ENCODE data around the gene DBT. TPM values are rescaled to one million over a fixed set of nuclear protein-coding genes. Genes with fewer than 3 reads are reported as not detected.
A peak's percentile ranks its signal among the peaks of the same experiment; 100 is the strongest.

Gene DBT
- total and polyA plus RNA-seq, 10 of the 15 experiments (the other 5 are each of a cell fraction or from before 2014, with no cell fraction given) = 2.1 to 15.9 (median 6.9) TPM

DNA sequence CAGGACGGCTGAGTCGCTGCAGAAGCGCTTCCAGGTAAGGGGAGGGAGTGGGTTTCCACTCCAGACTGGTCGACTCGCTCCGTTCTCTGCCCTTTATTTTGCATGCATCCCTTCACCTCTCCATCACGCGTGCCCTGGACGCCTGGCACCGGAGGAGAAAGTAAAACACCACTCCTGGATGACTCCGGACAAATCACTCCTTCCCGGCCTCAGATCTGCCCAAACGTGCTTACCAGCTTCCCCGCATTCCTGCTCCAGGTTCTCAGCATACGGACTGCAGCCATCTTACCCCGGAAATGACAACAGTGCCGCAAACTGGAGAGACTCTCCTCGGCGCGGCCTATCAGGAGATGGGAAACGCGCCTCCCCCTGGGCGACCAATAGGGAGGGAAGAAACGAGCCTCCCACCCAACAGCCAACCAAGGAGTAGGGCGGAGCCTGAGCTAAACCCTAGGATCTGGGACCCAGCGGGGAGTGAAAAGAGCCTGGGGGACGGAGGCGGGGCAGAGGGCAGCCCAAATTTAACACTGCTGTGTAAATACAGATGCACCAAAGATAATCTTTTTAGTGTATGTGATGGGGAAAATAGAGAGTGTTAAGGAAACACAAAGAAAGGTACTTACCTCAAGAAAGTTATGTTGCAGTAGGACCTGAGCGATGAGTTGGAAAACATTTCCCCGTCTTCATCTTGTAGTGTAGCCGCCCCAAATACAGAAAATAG is at the start of gene DBT (continued):
- TF ChIP-seq TAF1 (IDR thresholded peaks at IDR 0.05; ENCODE audit: borderline replicate concordance, low read depth, low read length) (peak; percentile 98), JUND (IDR thresholded peaks at IDR 0.05; ENCODE audit: low read depth, low read length) (no peak), DPF2 (IDR thresholded peaks at IDR 0.05) (0 out of 2 replicates have a peak, but pooled peaks have one; percentile 28), KAT2A (conservative IDR thresholded peaks at IDR 0.05; ENCODE audit: control insufficient read depth, low read depth, low read length) (no peak), FOXK2 (IDR thresholded peaks at IDR 0.05) (peak; percentile 69), ZNF24 (IDR thresholded peaks at IDR 0.05) (no peak), HDAC6 (IDR thresholded peaks at IDR 0.05; ENCODE audit: unreplicated experiment) (no peak), TCF3 (IDR thresholded peaks at IDR 0.05; ENCODE audit: borderline replicate concordance, insufficient read depth, low read depth, low read length) (no peak), POLR2AphosphoS5 (IDR thresholded peaks at IDR 0.05; ENCODE audit: low read length) (peak; percentile 98), JUNB (IDR thresholded peaks at IDR 0.05) (no peak), IKZF2 (IDR thresholded peaks at IDR 0.05) (peak; percentile 42 to 66; a peak in 2 of 4 replicates), CHD4 (IDR thresholded peaks at IDR 0.05) (no peak), CHD1 (IDR thresholded peaks at IDR 0.05; ENCODE audit: low read depth, low read length) (no peak), YBX1 (IDR thresholded peaks at IDR 0.05) (no peak), WRNIP1 (IDR thresholded peaks at IDR 0.05; ENCODE audit: borderline replicate concordance, low read depth, low read length) (no peak), SUPT20H (IDR thresholded peaks at IDR 0.05; ENCODE audit: borderline replicate concordance, control insufficient read depth, low read depth, low read length) (no peak)
- TF ChIP-seq, protein P1, sequence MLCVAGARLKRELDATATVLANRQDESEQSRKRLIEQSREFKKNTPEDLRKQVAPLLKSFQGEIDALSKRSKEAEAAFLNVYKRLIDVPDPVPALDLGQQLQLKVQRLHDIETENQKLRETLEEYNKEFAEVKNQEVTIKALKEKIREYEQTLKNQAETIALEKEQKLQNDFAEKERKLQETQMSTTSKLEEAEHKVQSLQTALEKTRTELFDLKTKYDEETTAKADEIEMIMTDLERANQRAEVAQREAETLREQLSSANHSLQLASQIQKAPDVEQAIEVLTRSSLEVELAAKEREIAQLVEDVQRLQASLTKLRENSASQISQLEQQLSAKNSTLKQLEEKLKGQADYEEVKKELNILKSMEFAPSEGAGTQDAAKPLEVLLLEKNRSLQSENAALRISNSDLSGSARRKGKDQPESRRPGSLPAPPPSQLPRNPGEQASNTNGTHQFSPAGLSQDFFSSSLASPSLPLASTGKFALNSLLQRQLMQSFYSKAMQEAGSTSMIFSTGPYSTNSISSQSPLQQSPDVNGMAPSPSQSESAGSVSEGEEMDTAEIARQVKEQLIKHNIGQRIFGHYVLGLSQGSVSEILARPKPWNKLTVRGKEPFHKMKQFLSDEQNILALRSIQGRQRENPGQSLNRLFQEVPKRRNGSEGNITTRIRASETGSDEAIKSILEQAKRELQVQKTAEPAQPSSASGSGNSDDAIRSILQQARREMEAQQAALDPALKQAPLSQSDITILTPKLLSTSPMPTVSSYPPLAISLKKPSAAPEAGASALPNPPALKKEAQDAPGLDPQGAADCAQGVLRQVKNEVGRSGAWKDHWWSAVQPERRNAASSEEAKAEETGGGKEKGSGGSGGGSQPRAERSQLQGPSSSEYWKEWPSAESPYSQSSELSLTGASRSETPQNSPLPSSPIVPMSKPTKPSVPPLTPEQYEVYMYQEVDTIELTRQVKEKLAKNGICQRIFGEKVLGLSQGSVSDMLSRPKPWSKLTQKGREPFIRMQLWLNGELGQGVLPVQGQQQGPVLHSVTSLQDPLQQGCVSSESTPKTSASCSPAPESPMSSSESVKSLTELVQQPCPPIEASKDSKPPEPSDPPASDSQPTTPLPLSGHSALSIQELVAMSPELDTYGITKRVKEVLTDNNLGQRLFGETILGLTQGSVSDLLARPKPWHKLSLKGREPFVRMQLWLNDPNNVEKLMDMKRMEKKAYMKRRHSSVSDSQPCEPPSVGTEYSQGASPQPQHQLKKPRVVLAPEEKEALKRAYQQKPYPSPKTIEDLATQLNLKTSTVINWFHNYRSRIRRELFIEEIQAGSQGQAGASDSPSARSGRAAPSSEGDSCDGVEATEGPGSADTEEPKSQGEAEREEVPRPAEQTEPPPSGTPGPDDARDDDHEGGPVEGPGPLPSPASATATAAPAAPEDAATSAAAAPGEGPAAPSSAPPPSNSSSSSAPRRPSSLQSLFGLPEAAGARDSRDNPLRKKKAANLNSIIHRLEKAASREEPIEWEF (IDR thresholded peaks at IDR 0.05; ENCODE audit: insufficient replicate concordance, low read depth, low read length) = no peak
- TF ChIP-seq, protein P2, sequence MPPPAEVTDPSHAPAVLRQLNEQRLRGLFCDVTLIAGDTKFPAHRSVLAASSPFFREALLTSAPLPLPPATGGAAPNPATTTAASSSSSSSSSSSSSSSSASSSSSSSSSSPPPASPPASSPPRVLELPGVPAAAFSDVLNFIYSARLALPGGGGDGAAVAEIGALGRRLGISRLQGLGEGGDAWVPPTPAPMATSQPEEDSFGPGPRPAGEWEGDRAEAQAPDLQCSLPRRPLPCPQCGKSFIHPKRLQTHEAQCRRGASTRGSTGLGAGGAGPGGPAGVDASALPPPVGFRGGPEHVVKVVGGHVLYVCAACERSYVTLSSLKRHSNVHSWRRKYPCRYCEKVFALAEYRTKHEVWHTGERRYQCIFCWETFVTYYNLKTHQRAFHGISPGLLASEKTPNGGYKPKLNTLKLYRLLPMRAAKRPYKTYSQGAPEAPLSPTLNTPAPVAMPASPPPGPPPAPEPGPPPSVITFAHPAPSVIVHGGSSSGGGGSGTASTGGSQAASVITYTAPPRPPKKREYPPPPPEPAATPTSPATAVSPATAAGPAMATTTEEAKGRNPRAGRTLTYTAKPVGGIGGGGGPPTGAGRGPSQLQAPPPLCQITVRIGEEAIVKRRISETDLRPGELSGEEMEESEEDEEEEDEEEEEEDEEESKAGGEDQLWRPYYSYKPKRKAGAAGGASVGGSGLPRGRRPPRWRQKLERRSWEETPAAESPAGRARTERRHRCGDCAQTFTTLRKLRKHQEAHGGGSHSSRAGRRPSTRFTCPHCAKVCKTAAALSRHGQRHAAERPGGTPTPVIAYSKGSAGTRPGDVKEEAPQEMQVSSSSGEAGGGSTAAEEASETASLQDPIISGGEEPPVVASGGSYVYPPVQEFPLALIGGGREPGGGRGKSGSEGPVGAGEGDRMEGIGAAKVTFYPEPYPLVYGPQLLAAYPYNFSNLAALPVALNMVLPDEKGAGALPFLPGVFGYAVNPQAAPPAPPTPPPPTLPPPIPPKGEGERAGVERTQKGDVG (CRISPR knock-in tag; IDR thresholded peaks at IDR 0.05) = no peak
- TF ChIP-seq, protein P3, sequence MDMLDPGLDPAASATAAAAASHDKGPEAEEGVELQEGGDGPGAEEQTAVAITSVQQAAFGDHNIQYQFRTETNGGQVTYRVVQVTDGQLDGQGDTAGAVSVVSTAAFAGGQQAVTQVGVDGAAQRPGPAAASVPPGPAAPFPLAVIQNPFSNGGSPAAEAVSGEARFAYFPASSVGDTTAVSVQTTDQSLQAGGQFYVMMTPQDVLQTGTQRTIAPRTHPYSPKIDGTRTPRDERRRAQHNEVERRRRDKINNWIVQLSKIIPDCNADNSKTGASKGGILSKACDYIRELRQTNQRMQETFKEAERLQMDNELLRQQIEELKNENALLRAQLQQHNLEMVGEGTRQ (IDR thresholded peaks at IDR 0.05; ENCODE audit: borderline replicate concordance, low read depth, low read length) = no peak
- TF ChIP-seq, protein P4, sequence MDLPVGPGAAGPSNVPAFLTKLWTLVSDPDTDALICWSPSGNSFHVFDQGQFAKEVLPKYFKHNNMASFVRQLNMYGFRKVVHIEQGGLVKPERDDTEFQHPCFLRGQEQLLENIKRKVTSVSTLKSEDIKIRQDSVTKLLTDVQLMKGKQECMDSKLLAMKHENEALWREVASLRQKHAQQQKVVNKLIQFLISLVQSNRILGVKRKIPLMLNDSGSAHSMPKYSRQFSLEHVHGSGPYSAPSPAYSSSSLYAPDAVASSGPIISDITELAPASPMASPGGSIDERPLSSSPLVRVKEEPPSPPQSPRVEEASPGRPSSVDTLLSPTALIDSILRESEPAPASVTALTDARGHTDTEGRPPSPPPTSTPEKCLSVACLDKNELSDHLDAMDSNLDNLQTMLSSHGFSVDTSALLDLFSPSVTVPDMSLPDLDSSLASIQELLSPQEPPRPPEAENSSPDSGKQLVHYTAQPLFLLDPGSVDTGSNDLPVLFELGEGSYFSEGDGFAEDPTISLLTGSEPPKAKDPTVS (IDR thresholded peaks at IDR 0.05; ENCODE audit: low read depth, low read length) = no peak
